Measurements from ENCODE around the gene ZNF488. TPM values are rescaled to one million over a fixed set of nuclear protein-coding genes. Genes with fewer than 3 reads are reported as not detected.
A peak's percentile ranks its signal among the peaks of the same experiment; 100 is the strongest.

Gene ZNF488
- total RNA-seq, 1 donor from 2014 or later: not detected

- no peaks in the 10 kb centered on the region for H3K36me3 Mint-ChIP-seq (ENCODE audit: low read depth)
- peaks cover 6% of the 10 kb centered on the region for H3K27me3 Mint-ChIP-seq (ENCODE audit: insufficient read depth)
- no peak overlapping the region for H3K4me3 Mint-ChIP-seq
- DNase-seq (ENCODE audit: low spot score): peak; percentile 49
- H3K4me1 Mint-ChIP-seq (ENCODE audit: low read depth): no peaks in the 10 kb centered on the region
- H3K27ac Mint-ChIP-seq: no peak overlapping the region
- intact Hi-C loops (cut with micrococcal nuclease): loop anchor here (1.0 kb wide), 2 partner anchors 293 to 316 kb away; no protein-coding TSS in a partner anchor
- H3K9me3 Mint-ChIP-seq: no peaks in the 10 kb centered on the region
These were observed 43.4 kb downstream of the ZNF488 start for GRCh38 chr10:47340608-47341170.

- no peaks in the 10 kb centered on the region for H3K4me1 Mint-ChIP-seq (ENCODE audit: low read depth)
- H3K27me3 Mint-ChIP-seq (ENCODE audit: insufficient read depth): peaks cover 6% of the 10 kb centered on the region
- DNase-seq (ENCODE audit: low spot score): no peak
- no peaks in the 10 kb centered on the region for H3K36me3 Mint-ChIP-seq (ENCODE audit: low read depth)
- intact Hi-C loops (cut with micrococcal nuclease): loop anchor here (1.0 kb wide), 2 partner anchors 293 to 316 kb away; no protein-coding TSS in a partner anchor
- no peaks in the 10 kb centered on the region for H3K9me3 Mint-ChIP-seq
- no peak overlapping the region for H3K27ac Mint-ChIP-seq
- H3K4me3 Mint-ChIP-seq: no peak overlapping the region
These were observed 44.1 kb downstream of the ZNF488 start for GRCh38 chr10:47339759-47340607.

- intact Hi-C loops (cut with micrococcal nuclease): no loop called here
- DNase-seq (ENCODE audit: low spot score): no peak
- Mint-ChIP-seq H3K36me3 (ENCODE audit: low read depth) (no peaks in the 10 kb centered on the region), H3K4me1 (ENCODE audit: low read depth) (no peaks in the 10 kb centered on the region), H3K27me3 (ENCODE audit: insufficient read depth) (peaks cover 6% of the 10 kb centered on the region), H3K4me3 (no peak overlapping the region), H3K27ac (no peak overlapping the region), H3K9me3 (no peaks in the 10 kb centered on the region)
These were observed 44.8 kb downstream of the ZNF488 start for GRCh38 chr10:47339186-47339735.

GRCh38 chr10:47337310-47337709 lies 46.8 kb downstream of the ZNF488 start:
- Mint-ChIP-seq H3K27ac (no peak overlapping the region), H3K9me3 (no peaks in the 10 kb centered on the region), H3K36me3 (ENCODE audit: low read depth) (no peaks in the 10 kb centered on the region), H3K4me1 (ENCODE audit: low read depth) (no peaks in the 10 kb centered on the region), H3K27me3 (ENCODE audit: insufficient read depth) (peaks cover 12% of the 10 kb centered on the region), H3K4me3 (no peak overlapping the region)
- no peak for DNase-seq (ENCODE audit: low spot score)
- intact Hi-C loops (cut with micrococcal nuclease): no loop called here

- Mint-ChIP-seq H3K36me3 (ENCODE audit: low read depth) (no peaks in the 10 kb centered on the region), H3K9me3 (no peaks in the 10 kb centered on the region), H3K4me1 (ENCODE audit: low read depth) (no peaks in the 10 kb centered on the region), H3K27ac (no peak overlapping the region), H3K4me3 (no peak overlapping the region), H3K27me3 (ENCODE audit: insufficient read depth) (peaks cover 12% of the 10 kb centered on the region)
- no peak for DNase-seq (ENCODE audit: low spot score)
- intact Hi-C loops (cut with micrococcal nuclease): no loop called here
These were observed 47.5 kb downstream of the ZNF488 start for GRCh38 chr10:47336387-47337134.

- no peak overlapping the region for H3K4me3 Mint-ChIP-seq
- intact Hi-C loops (cut with micrococcal nuclease): no loop called here
- H3K27me3 Mint-ChIP-seq (ENCODE audit: insufficient read depth): peaks cover 12% of the 10 kb centered on the region
- H3K27ac Mint-ChIP-seq: no peak overlapping the region
- no peaks in the 10 kb centered on the region for H3K4me1 Mint-ChIP-seq (ENCODE audit: low read depth)
- H3K9me3 Mint-ChIP-seq: no peaks in the 10 kb centered on the region
- H3K36me3 Mint-ChIP-seq (ENCODE audit: low read depth): no peaks in the 10 kb centered on the region
- DNase-seq (ENCODE audit: low spot score): no peak
These were observed 48.2 kb downstream of the ZNF488 start for GRCh38 chr10:47335906-47336305.

DNA sequence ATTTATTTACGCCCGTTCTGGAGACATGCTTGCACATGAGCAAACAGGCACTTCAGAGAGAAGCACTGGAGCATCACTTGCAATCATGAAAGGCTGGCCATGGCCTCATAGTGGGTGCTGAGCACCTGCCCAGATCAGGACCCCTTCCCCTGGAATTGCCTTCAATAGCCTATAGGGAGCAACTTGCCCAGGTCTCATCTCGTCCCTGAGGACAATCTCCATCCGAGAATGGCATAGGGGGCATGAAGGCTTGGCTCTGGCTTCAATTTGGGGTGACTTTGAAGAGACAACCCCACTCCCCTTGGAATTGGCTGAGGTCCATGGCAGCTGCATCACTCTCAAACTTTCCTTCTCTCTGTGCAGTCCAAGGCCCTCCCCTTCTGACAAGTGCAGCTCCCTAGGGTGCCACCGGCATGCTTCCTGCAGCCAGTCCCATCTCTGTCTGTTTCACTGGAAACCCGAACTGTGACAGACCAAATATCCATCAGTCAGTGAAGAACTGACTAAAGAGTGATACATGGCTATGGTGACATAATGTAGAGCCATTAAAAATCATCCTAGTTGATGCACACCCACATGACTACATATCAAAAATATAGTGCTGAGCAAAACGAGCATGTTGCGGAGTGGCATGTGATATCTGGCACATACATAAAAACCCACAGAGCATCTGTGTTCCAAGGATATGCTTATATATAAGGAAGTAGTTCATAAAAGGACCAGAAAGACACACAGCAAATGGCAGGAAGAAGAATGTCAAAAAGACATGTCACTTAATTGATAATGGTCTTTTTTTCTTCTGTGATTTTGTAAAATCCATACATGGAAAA lies 49.4 kb downstream of the ZNF488 start:
- peaks cover 12% of the 10 kb centered on the region for H3K27me3 Mint-ChIP-seq (ENCODE audit: insufficient read depth)
- H3K36me3 Mint-ChIP-seq (ENCODE audit: low read depth): no peaks in the 10 kb centered on the region
- no peak for DNase-seq (ENCODE audit: low spot score)
- H3K4me3 Mint-ChIP-seq: no peak overlapping the region
- no peaks in the 10 kb centered on the region for H3K4me1 Mint-ChIP-seq (ENCODE audit: low read depth)
- H3K9me3 Mint-ChIP-seq: no peaks in the 10 kb centered on the region
- intact Hi-C loops (cut with micrococcal nuclease): no loop called here
- H3K27ac Mint-ChIP-seq: no peak overlapping the region

- H3K4me1 Mint-ChIP-seq (ENCODE audit: low read depth): no peaks in the 10 kb centered on the region
- H3K36me3 Mint-ChIP-seq (ENCODE audit: low read depth): no peaks in the 10 kb centered on the region
- H3K4me3 Mint-ChIP-seq: no peak overlapping the region
- DNase-seq (ENCODE audit: low spot score): no peak
- intact Hi-C loops (cut with micrococcal nuclease): no loop called here
- no peak overlapping the region for H3K27ac Mint-ChIP-seq
- H3K9me3 Mint-ChIP-seq: no peaks in the 10 kb centered on the region
- peaks cover 8% of the 10 kb centered on the region for H3K27me3 Mint-ChIP-seq (ENCODE audit: insufficient read depth)
These were observed 50.6 kb downstream of the ZNF488 start for GRCh38 chr10:47333532-47333931.

DNA sequence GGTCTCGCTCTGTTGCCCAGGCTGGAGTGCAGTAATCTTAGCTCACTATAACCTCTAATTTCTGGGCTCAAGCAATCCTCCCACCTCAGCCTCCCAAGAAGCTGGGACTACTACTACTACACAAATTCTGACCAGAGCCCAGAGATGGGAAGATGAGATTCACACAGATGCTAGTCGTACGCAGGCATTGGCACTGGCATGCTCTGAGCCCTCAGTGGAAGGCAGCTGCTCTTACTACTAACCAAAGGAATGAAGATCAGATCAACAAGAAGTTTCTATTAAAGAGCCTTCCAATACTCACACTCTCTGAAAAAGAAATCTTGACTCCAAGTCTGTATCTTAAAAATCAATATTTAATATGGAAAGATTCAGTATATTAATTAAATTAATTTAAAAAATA lies 51.1 kb downstream of the ZNF488 start:
- Mint-ChIP-seq H3K4me3 (no peak overlapping the region), H3K4me1 (ENCODE audit: low read depth) (no peaks in the 10 kb centered on the region), H3K9me3 (no peaks in the 10 kb centered on the region), H3K27ac (no peak overlapping the region), H3K27me3 (ENCODE audit: insufficient read depth) (peaks cover 8% of the 10 kb centered on the region), H3K36me3 (ENCODE audit: low read depth) (no peaks in the 10 kb centered on the region)
- intact Hi-C loops (cut with micrococcal nuclease): no loop called here
- DNase-seq (ENCODE audit: low spot score): no peak

- H3K9me3 Mint-ChIP-seq: no peaks in the 10 kb centered on the region
- no peaks in the 10 kb centered on the region for H3K4me1 Mint-ChIP-seq (ENCODE audit: low read depth)
- intact Hi-C loops (cut with micrococcal nuclease): no loop called here
- peaks cover 8% of the 10 kb centered on the region for H3K27me3 Mint-ChIP-seq (ENCODE audit: insufficient read depth)
- H3K27ac Mint-ChIP-seq: no peak overlapping the region
- no peak for DNase-seq (ENCODE audit: low spot score)
- H3K4me3 Mint-ChIP-seq: no peak overlapping the region
- no peaks in the 10 kb centered on the region for H3K36me3 Mint-ChIP-seq (ENCODE audit: low read depth)
These were observed 51.7 kb downstream of the ZNF488 start for GRCh38 chr10:47332371-47332770.

DNA sequence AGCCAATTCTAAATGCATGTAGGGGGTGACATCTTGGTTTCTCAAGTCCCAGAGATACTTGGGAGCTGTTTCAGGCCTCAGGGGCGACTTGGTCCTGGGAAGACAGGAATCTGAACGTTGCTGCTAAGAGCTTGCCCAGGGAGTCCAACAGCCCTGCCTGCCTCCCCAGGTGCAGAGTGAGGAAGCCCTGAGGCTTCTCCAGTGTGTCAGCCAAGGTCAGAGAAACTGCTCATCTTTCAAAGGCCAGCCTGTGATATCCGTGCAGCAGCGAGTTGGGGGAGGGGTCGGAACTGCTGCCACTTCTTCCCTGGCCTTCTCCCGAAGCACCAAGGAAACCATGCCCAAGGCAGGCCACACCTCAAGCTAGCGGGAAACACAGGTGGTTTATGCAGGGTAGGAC lies 52.1 kb downstream of the ZNF488 start:
- no peaks in the 10 kb centered on the region for H3K9me3 Mint-ChIP-seq
- H3K27me3 Mint-ChIP-seq (ENCODE audit: insufficient read depth): peaks cover 8% of the 10 kb centered on the region
- no peak overlapping the region for H3K27ac Mint-ChIP-seq
- H3K4me3 Mint-ChIP-seq: no peak overlapping the region
- no peaks in the 10 kb centered on the region for H3K4me1 Mint-ChIP-seq (ENCODE audit: low read depth)
- H3K36me3 Mint-ChIP-seq (ENCODE audit: low read depth): no peaks in the 10 kb centered on the region
- intact Hi-C loops (cut with micrococcal nuclease): no loop called here
- DNase-seq (ENCODE audit: low spot score): no peak

GRCh38 chr10:47331491-47331890 lies 52.6 kb downstream of the ZNF488 start:
- Mint-ChIP-seq H3K4me3 (no peak overlapping the region), H3K27me3 (ENCODE audit: insufficient read depth) (peaks cover 8% of the 10 kb centered on the region), H3K9me3 (no peaks in the 10 kb centered on the region), H3K4me1 (ENCODE audit: low read depth) (no peaks in the 10 kb centered on the region), H3K36me3 (ENCODE audit: low read depth) (no peaks in the 10 kb centered on the region), H3K27ac (no peak overlapping the region)
- DNase-seq (ENCODE audit: low spot score): no peak
- intact Hi-C loops (cut with micrococcal nuclease): no loop called here

Data from activated T-helper 1 cell treated with anti-CD3 and anti-CD28 coated beads, Interleukin-12 subunit alpha, Interleukin-12 subunit beta, Interleukin-2, Interleukin-4 antibody, amounts not matched to agents 30 ng/mL and 10 ng/mL and 1 ng/mL, durations not matched to agents 14 hours and 24 hours and 36 hours (primary cell).